Parathyroid adenoma (tissue), 2 donors: ENCODE results near the gene ESRRG.

ENCODE experiments used
- H2AFZ ChIP-seq: fragments of 300-600 bp; sonication (generic); one replicate; pipeline ENCODE4 v1.7.0; 2017; ENCODE audit warnings: antibody characterized with exemption, mild to moderate bottlenecking
- H3K27ac ChIP-seq: fragments of 300-600 bp; sonication (generic); one replicate; pipeline ENCODE4 v1.7.0; 2017
- H3K27me3 ChIP-seq: fragments of 300-600 bp; sonication (generic); one replicate; pipeline ENCODE4 v1.7.0; 2017; ENCODE audit warnings: low read length; ENCODE audit not compliant: control insufficient read depth, insufficient read depth
- H3K36me3 ChIP-seq: fragments of 300-600 bp; sonication (generic); one replicate; pipeline ENCODE4 v1.7.0; 2017; ENCODE audit warnings: low read length; ENCODE audit not compliant: control insufficient read depth, insufficient read depth
- H3K4me1 ChIP-seq: fragments of 300-600 bp; sonication (generic); one replicate; pipeline ENCODE4 v1.7.0; 2017; ENCODE audit warnings: control low read depth
- H3K4me2 ChIP-seq: fragments of 300-600 bp; sonication (generic); one replicate; pipeline ENCODE4 v1.7.0; 2017; ENCODE audit warnings: low read length
- H3K4me3 ChIP-seq: fragments of 300-600 bp; sonication (generic); one replicate; pipeline ENCODE4 v1.7.0; 2017; ENCODE audit warnings: low read depth, low read length
- H3K79me2 ChIP-seq: fragments of 300-600 bp; sonication (generic); one replicate; pipeline ENCODE4 v1.7.0; 2017; ENCODE audit warnings: control low read depth
- H3K9ac ChIP-seq: fragments of 300-600 bp; sonication (generic); one replicate; pipeline ENCODE4 v1.7.0; 2017; ENCODE audit warnings: mild to moderate bottlenecking
- H3K9me3 ChIP-seq: fragments of 300-600 bp; sonication (generic); one replicate; pipeline ENCODE4 v1.7.0; 2017; ENCODE audit warnings: low read length; ENCODE audit not compliant: control insufficient read depth
- CTCF ChIP-seq: fragments of 300-600 bp; sonication (generic); IDR thresholded peaks from one replicate; pipeline ENCODE4 v1.7.0; 2017; ENCODE audit warnings: antibody characterized with exemption, mild to moderate bottlenecking
- donor health status: primary hyperparathyroidism.

The ESRRG gene

GRCh38 chr1:216640100-216640499 lies 83.1 kb downstream of the ESRRG start:
- Histone ChIP-seq H2AFZ (no peak overlapping the region), H3K9me3 (no peaks in the 10 kb centered on the region), H3K27me3 (no peaks in the 10 kb centered on the region), H3K79me2 (peaks cover 8% of the 10 kb centered on the region), H3K27ac (no peak overlapping the region), H3K4me3 (no peak overlapping the region), H3K4me1 (peaks cover 2% of the 10 kb centered on the region), H3K9ac (no peak overlapping the region), H3K4me2 (no peak overlapping the region), H3K36me3 (no peaks in the 10 kb centered on the region)
- no peak for TF ChIP-seq CTCF

GRCh38 chr1:216632980-216633379 lies 90.2 kb downstream of the ESRRG start:
- Histone ChIP-seq H3K36me3 (no peaks in the 10 kb centered on the region), H2AFZ (no peak overlapping the region), H3K4me1 (peaks cover 2% of the 10 kb centered on the region), H3K4me3 (no peak overlapping the region), H3K9me3 (no peaks in the 10 kb centered on the region), H3K9ac (no peak overlapping the region), H3K79me2 (peaks cover 4% of the 10 kb centered on the region), H3K27me3 (no peaks in the 10 kb centered on the region), H3K4me2 (no peak overlapping the region), H3K27ac (no peak overlapping the region)
- no peak for TF ChIP-seq CTCF

GRCh38 chr1:216630532-216630931 lies 92.7 kb downstream of the ESRRG start:
- Histone ChIP-seq H2AFZ (no peak overlapping the region), H3K4me1 (no peaks in the 10 kb centered on the region), H3K79me2 (no peaks in the 10 kb centered on the region), H3K27me3 (no peaks in the 10 kb centered on the region), H3K27ac (no peak overlapping the region), H3K9ac (no peak overlapping the region), H3K36me3 (no peaks in the 10 kb centered on the region), H3K4me3 (no peak overlapping the region), H3K4me2 (no peak overlapping the region), H3K9me3 (no peaks in the 10 kb centered on the region)
- no peak for TF ChIP-seq CTCF

- Histone ChIP-seq H3K36me3 (no peaks in the 10 kb centered on the region), H2AFZ (no peak overlapping the region), H3K4me1 (no peaks in the 10 kb centered on the region), H3K4me3 (no peak overlapping the region), H3K79me2 (no peaks in the 10 kb centered on the region), H3K9ac (no peak overlapping the region), H3K27me3 (no peaks in the 10 kb centered on the region), H3K4me2 (no peak overlapping the region), H3K27ac (no peak overlapping the region), H3K9me3 (no peaks in the 10 kb centered on the region)
- no peak for TF ChIP-seq CTCF
Measured at GRCh38 chr1:216627252-216627651, 96.0 kb downstream of the ESRRG start.

GRCh38 chr1:216626394-216627067 lies 96.7 kb downstream of the ESRRG start:
- no peak for TF ChIP-seq CTCF
- Histone ChIP-seq H3K27ac (no peak overlapping the region), H3K9ac (no peak overlapping the region), H3K4me1 (no peaks in the 10 kb centered on the region), H3K4me2 (no peak overlapping the region), H3K9me3 (no peaks in the 10 kb centered on the region), H2AFZ (no peak overlapping the region), H3K36me3 (no peaks in the 10 kb centered on the region), H3K79me2 (no peaks in the 10 kb centered on the region), H3K27me3 (no peaks in the 10 kb centered on the region), H3K4me3 (no peak overlapping the region)
